Ovary (tissue), 10 donors: ENCODE measurements around the gene GOLGA6L22. TPM values are rescaled to one million over a fixed set of nuclear protein-coding genes. Genes with fewer than 3 reads are reported as not detected.
"Not testable (repeated sequence)": the region's sequence is repeated elsewhere in the genome, so short reads cannot be mapped to it uniquely, and the experiment has no call there.

Experiments
- DNase-seq, 5 donors: peaks; one replicate each; pipeline ENCODE4 v3.0.0-alpha.2; 2019 to 2020
- H3K27ac ChIP-seq, 2 donors: fragments of 200-600 bp; one replicate each; pipeline versions ENCODE4 v1.5.1 to v1.8.0; 2019 to 2022
- H3K27me3 ChIP-seq: fragments of 200-600 bp; one replicate; pipeline ENCODE4 v1.8.0; 2022
- H3K36me3 ChIP-seq: fragments of 200-600 bp; sonication (generic); one replicate; pipeline ENCODE4 v1.5.1; 2019
- H3K4me1 ChIP-seq: one replicate; pipeline ENCODE4 v1.8.1; 2013; ENCODE audit warnings: mild to moderate bottlenecking, moderate library complexity; ENCODE audit not compliant: insufficient read depth
- H3K4me3 ChIP-seq: fragments of 200-600 bp; sonication (generic); one replicate; pipeline ENCODE4 v1.5.1; 2017
- H3K9me3 ChIP-seq, 2 donors: fragments of 200-600 bp in 1 of 2; sonication (generic) in 1 of 2; one replicate each; pipeline versions ENCODE4 v1.5.1 to v1.8.1; 2013 to 2019; ENCODE audit warnings: mild to moderate bottlenecking in 1 of 2, moderate library complexity in 1 of 2
- WGBS, 3 donors: extraction: QIAGEN DNeasy Blood & Tissue Kit in 1 of 3; methylation state at CpG; one replicate each; pipeline versions ENCODE4 v1.1.5 to v1.1.7; 2013 to 2017; 5-methylcytosine and 5-hydroxymethylcytosine counted together
- intact Hi-C, 4 donors: fragments of 100-400 bp; cut with DNase I; formaldehyde crosslinking; loops; one replicate each; pipeline versions ENCODE4 v1.11.0 to v1.15.1; 2022 to 2023
- long read RNA-seq, 3 donors: library from polyadenylated mRNA in 2 of 3; unstranded in 2 of 3; transcript quantifications; one replicate each; pipeline ENCODE4 v2.0.0 and lab custom pipeline, GENCODE V29; 2021 to 2026
- polyA plus RNA-seq, 2 donors: library from polyadenylated mRNA; stranded (reverse); fragments of 200-250 nt in 1 of 2; fragments of 350-450 nt in 1 of 2; fragmentation: Illumina TruSeq in 1 of 2; extraction: RNeasy Lipid Tissue Mini Kit (QIAGEN cat#74804) in 1 of 2; gene quantifications; one replicate each; pipeline ENCODE4 v1.2.3, GENCODE V29; 2013 to 2014
- total RNA-seq, 7 donors: library from RNA; depleted of rRNA in 2 of 7; stranded (reverse); fragments of >200 nt in 2 of 7; fragmentation: NEBNext Ultra II Directional in 3 of 7; extraction: Animal tissue kit (Norgen Biotek cat#: 25700) in 3 of 7; gene quantifications; one replicate each; pipeline versions ENCODE4 v1.1.0 to v1.2.4, GENCODE V29; 2016 to 2023
- donor health status: DM: no; HTN: no; CAD: no; lungs with moderate emphysema.
- donor health status: DM: no; HTN: no; CAD: no.
- donor health status: Bipolar disorder and iron deficiency.
- donor health status: DM: yes; HTN: yes; CAD: no.
- donor health status: DM: no; HTN: no; CAD: no.
- donor health status: DM: yes; HTN: yes; CAD: no.

The GOLGA6L22 gene, protein sequence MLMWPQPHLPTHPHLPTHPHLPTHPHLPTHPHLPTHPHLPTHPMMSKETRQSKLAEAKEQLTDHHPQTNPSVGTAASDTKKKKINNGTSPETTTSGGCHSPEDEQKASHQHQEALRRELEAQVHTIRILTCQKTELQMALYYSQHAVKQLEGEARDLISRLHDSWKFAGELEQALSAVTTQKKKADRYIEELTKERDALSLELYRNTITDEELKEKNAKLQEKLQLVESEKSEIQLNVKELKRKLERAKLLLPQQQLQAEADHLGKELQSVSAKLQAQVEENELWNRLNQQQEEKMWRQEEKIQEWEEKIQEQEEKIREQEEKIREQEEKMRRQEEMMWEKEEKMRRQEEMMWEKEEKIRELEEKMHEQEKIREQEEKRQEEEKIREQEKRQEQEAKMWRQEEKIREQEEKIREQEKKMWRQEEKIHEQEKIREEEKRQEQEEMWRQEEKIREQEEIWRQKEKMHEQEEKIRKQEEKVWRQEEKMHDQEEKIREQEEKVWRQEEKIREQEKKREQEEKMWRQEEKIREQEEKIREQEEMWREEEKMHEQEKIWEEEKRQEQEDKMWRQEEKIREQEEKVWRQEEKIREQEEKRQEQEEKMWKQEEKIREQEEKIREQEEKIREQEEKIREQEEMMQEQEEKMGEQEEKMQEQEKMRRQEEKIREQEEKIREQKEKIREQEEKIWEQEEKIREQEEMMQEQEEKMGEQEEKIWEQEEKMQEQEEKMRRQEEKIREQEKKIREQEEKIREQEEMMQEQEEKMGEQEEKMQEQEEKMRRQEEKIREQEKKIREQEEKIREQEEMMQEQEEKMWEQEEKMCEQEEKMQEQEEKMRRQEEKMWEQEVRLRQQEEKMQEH
- total RNA-seq (not detected), polyA plus RNA-seq (not detected)
- long read RNA-seq, donor 1, result 0 reads
- long read RNA-seq, donor 2, result 0 reads
- long read RNA-seq, donor 3, result 0 reads

DNA sequence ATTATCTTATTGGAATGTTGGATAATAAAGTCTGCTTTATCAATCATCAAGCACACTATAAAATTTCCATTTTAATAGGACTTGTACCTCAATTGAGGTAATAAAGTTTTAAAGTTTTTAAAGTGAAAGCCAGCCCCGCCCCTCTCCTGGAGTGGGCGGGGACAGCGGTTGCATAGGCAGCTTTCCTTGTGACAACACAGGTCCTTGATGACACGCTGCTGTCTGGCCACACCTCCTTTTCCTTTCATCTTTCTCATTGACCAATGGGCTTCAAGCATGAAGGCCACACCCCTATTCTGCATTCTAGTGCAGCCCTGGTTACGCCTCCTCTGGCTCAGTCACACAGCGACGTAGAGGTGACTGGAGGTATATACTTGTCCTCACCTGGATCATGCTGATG is at the start of gene GOLGA6L22:
Gene GOLGA6L22, plus strand, starts transcription at position 301 of the 400 bp plus-strand sequence. Its CDS starts 91 bp downstream, at position 392.
- H3K27me3 ChIP-seq, H3K36me3 ChIP-seq, H3K4me3 ChIP-seq, H3K9me3 ChIP-seq, H3K4me1 ChIP-seq, DNase-seq, intact Hi-C loops, H3K27ac ChIP-seq: not testable (repeated sequence)
- no CpG with 5 or more reads among the region's 7 CpGs for WGBS, 3 donors

DNA sequence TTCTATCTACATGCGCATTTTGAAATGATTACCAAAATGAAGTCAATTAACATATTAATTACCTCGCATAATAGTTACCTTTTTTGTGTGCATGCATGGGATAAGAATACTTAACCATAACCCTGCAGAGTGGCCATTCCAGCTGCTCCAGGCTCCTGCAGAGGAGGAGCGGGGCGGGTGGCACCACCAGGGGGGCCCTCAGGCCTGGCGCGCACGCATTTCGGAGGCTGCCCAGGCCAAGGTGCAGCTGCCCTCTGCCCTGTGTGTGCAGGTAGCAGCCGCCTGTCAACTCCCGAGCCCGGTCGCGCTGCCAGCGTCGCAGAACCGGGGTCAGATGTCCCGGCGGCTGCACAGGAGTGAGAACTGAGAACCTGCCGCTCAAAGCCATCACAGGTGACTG is 41.4 kb upstream of the GOLGA6L22 start:
- not testable (repeated sequence) for DNase-seq, H3K4me3 ChIP-seq
- WGBS, 3 donors, result 58 to 83% (median 63%) methylated on average over 7 to 9 of the region's 19 CpGs

DNA sequence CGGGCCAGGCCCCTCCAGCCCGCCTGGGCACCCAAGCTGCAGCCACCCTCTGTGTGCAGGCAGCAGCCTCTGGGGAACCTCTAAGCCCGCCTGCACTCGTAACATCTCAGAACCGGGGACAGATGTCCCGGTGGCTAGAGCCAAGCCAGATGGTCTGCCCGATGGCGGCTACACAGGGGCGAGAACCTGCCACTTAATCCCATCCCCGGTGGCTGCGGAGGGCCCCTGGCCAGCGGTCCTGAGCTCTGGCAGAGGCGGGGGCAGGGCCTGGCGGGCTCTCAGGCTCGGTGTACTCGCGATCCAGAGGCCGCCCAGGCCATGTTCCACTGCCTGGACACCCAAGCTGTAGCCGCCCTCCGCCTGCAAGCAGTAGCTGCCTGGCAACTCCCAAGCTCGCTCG is 40.9 kb upstream of the GOLGA6L22 start:
- H3K36me3 ChIP-seq, H3K4me1 ChIP-seq, H3K9me3 ChIP-seq, H3K27me3 ChIP-seq, intact Hi-C loops, DNase-seq, H3K4me3 ChIP-seq, H3K27ac ChIP-seq: not testable (repeated sequence)
- WGBS, 3 donors, result 30% methylated on average over 10 of the region's 22 CpGs; no CpG with 5 or more reads in 2 of the 3 donors

More for the DNA sequence above, 41.4 kb upstream of the GOLGA6L22 start:
- H3K27ac ChIP-seq, H3K36me3 ChIP-seq, H3K4me1 ChIP-seq, H3K27me3 ChIP-seq, H3K9me3 ChIP-seq, intact Hi-C loops: not testable (repeated sequence)

DNA sequence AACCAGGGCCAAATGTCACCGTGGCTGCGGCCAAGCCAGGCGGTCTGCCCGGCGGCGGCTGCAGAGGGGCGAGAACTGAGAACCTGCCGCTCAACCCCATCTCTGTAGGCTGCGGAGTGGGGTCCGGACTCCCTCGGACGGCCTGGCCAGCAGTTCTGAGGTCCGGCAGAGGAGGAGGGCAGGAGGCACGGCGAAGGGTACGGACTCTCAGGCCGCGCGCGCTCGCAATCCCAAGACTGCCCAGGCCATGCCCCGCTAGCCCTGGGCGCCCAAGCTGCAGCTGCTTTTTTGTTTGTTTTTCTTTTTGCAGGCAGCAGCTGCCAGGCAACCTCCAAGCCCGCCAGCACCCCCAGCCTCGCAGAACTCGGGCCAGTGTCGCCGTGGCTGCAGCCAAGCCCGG is 40.5 kb upstream of the GOLGA6L22 start:
- H3K36me3 ChIP-seq, DNase-seq, H3K27me3 ChIP-seq, H3K9me3 ChIP-seq, H3K4me1 ChIP-seq, H3K4me3 ChIP-seq, intact Hi-C loops, H3K27ac ChIP-seq: not testable (repeated sequence)
- WGBS, 3 donors, result no CpG with 5 or more reads among the region's 29 CpGs

DNA sequence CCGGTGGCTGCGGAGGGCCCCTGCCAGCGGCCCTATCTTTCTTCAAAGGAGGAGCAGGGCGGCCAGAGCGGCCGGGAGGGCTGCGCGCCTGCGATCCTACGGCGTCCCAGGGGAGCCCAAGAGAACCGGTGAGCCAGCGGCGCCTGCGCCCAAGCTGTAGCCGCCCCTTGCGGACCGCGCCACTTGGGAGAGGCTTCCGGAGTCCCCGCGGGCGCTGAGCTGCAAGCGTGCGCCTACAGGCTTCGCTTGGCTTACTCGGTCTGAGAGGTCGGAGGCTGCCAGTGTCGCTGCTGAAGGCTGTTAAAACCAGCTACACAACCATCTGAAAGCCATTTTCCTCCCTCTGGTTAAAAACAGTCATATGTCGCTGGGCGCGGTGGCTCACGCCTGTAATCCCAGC is 40.0 kb upstream of the GOLGA6L22 start:
- H3K36me3 ChIP-seq, H3K4me1 ChIP-seq, H3K9me3 ChIP-seq, H3K27ac ChIP-seq, DNase-seq, intact Hi-C loops, H3K27me3 ChIP-seq, H3K4me3 ChIP-seq: not testable (repeated sequence)
- WGBS, 3 donors, result 38 to 94% (median 54%) methylated on average over 7 to 18 of the region's 33 CpGs

DNA sequence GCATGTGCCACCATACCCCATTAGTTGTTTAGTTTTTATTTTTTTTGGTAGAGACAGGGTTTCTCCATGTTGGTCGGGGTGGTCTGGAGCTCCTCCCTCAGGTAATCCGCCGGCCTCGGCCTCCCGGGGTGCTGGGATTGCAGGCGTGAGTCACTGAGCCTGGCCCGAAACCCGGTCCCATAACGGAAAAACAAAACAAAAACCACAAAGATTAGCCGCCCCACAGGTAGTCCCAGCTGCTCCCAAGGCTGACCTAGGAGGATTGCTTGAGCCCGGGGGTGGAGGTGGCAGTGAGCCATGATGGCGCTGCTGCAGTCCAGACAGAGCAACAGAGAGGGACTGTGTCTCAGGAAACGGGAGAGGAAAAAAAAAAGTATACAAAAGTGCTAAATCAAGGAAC is 38.4 kb upstream of the GOLGA6L22 start:
- H3K27me3 ChIP-seq, H3K36me3 ChIP-seq, H3K9me3 ChIP-seq, H3K4me3 ChIP-seq, intact Hi-C loops, DNase-seq, H3K4me1 ChIP-seq, H3K27ac ChIP-seq: not testable (repeated sequence)
- WGBS, 3 donors, result 35 to 68% (median 53%) methylated on average over 8 to 10 of the region's 13 CpGs

DNA sequence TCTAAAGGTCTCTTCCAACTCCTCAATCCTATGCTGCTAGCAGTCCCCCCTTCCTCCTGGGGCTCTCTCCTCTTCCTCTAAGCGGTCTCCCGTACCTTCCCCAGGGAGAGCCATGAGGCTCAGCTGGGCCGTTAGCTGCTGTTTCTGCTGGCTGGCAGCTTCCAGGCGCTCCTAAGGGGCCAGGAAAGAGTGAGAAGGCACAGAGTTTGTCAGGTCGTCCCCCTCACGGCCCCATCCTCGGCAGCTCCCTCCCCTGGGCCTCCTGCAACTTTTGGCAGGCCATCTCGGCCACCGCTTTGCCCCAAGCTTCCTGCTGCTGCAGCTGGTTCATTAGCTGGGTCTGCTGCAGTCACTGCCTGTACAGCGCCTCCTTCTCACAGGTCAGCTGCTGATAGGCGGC is 29.3 kb upstream of the GOLGA6L22 start:
- H3K9me3 ChIP-seq, H3K4me3 ChIP-seq, intact Hi-C loops, DNase-seq, H3K36me3 ChIP-seq, H3K27ac ChIP-seq, H3K4me1 ChIP-seq, H3K27me3 ChIP-seq: not testable (repeated sequence)
- 39% methylated on average over 6 of the region's 11 CpGs; no CpG with 5 or more reads in 2 of the 3 donors for WGBS, 3 donors

DNA sequence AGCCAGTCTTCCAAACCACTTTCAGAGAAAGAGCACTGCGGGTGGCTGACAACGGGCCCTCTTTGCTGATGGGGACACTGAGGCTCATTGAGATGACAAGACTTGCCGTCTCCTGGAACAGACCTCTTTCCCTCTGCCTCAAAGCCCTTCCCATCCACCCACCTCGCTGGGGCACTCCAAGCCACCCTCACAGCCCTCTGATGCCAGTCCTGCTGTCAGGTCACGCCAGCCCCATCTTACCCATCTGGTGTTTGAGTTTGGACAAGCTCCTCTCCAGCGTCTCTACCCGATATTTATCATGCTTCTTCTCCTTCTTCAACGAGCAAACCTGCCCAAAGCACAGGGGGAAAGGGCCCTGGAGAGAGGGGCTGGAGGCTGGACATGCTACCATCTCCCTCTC is 27.0 kb upstream of the GOLGA6L22 start:
- H3K9me3 ChIP-seq, H3K27ac ChIP-seq, intact Hi-C loops, H3K27me3 ChIP-seq, DNase-seq, H3K4me1 ChIP-seq, H3K36me3 ChIP-seq, H3K4me3 ChIP-seq: not testable (repeated sequence)
- WGBS, 3 donors, result 81 to 84% (median 83%) methylated on average over 6 to 8 of the region's 8 CpGs

DNA sequence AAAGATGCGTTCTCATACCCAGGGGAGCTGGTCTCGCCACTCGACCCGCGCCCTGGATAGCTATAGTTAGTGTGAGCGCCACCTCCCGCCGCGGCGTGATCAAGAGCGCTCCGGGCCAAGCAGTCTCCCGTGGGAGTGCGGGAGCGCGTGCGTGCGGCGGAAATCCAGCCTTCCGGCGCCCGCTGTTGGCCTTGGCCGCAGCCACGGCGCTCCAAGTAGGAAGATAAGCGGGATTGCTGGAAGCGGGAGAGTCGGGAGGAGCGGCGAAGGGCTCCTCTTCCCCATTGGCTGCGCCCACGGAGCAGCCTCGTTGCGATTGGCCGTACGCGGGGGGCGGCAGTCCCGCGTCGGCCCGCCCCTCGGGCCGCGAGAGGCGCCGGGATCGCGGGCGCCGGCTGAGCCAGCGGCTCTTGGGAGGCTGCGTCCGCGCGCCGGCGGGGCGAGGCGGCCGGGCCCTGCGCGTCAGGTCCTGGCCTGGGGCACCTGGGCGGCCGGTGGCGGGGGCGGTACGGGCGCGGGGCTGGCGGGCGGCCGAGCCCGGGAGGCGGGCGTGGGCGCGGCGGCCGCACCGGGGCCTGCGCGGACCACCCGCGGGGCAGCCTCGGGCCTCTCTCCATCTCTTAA is 35.9 kb downstream of the GOLGA6L22 start:
- 2% methylated on average over 49 of the region's 86 CpGs; no CpG with 5 or more reads in 2 of the 3 donors for WGBS, 3 donors
- peak; percentile 61 to 81 (median 69) for DNase-seq
- H3K27me3 ChIP-seq, H3K9me3 ChIP-seq, H3K4me1 ChIP-seq, H3K36me3 ChIP-seq, intact Hi-C loops: not testable (repeated sequence)
- peak overlapping the region; percentile 40 for H3K4me3 ChIP-seq
- peak overlapping the region in 1 of 2 donors; percentile 27 for H3K27ac ChIP-seq

DNA sequence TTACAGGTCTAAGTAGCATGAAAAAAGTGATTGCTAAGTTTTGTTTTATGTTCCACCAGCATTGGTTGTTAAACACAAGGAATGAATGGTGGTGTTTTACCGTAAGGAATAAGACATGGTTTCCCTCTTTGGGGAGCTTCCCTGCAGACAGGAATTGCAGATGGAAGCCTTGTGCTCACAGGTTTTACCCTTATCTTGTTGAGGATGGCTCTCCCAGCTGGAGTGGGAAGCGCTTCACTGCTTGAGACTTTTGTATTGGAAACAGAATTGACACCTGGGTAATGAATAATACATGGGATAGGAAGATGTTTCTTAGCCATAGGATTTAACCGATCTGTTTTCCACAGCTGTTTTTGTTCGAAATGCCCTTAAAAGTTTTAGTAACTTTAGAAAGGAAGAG is 38.5 kb downstream of the GOLGA6L22 start:
- DNase-seq, intact Hi-C loops: not testable (repeated sequence)
- 90 to 94% (median 92%) methylated on average over 2 of the region's 4 CpGs for WGBS, 3 donors

DNA sequence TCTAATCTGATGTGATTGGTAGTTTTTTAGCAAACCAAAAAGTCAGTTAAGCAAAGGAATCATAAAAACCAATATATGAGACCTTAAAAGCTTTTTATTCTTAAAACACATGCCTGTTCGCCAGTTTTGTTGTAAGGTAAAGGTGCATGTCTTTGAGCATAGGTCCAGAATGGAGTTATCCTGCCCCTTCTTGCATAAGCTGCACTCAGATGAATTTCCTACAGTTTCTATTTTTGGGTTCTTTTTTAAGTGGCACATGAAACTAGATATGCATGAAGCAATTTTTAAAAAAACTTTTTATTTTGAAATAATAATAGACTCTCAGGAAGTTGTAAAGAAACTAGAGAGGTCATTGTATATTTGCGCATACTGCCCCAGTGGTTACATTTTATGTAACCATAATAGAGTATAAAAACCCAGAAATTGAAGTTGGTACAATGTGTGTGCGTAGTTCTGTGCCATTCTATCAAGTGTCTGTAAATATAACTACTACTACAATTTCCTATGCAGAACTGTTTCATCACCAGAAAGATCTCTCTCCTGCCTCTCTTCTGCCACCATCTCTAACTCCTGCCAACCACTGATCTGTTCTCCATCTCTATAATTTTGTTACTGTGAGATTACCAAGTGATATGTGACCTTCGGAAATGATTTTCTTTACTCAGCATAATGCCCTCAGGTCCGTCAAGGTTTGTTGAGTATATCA is 39.7 kb downstream of the GOLGA6L22 start:
- H3K4me3 ChIP-seq, H3K27me3 ChIP-seq, H3K9me3 ChIP-seq, intact Hi-C loops, H3K4me1 ChIP-seq, H3K27ac ChIP-seq, DNase-seq, H3K36me3 ChIP-seq: not testable (repeated sequence)
- no CpG with 5 or more reads among the region's 5 CpGs for WGBS, 3 donors

More for the DNA sequence above, 38.5 kb downstream of the GOLGA6L22 start:
- not testable (repeated sequence) for H3K9me3 ChIP-seq, H3K27me3 ChIP-seq, H3K27ac ChIP-seq, H3K36me3 ChIP-seq, H3K4me3 ChIP-seq, H3K4me1 ChIP-seq
